Natural killer cell (primary cell): Measurements from ENCODE around the gene SLC12A7. TPM values are rescaled to one million over a fixed set of nuclear protein-coding genes. Genes with fewer than 3 reads are reported as not detected.

Experiments
- ATAC-seq, 3 donors: fragments of 150-1000 bp in 2 of 3; fragments of 200-7000 bp in 1 of 3; cut with Tn5 transposase; 1 replicate in 1 of 3; 2 replicates in 2 of 3; pipeline ENCODE4 v1.10.0; 2021; ENCODE audit warnings: mild to moderate bottlenecking in 2 of 3, moderate library complexity in 2 of 3
- DNase-seq, 2 donors: peaks; one replicate each; pipeline versions ENCODE4 v3.0.0 to v3.0.0-alpha.2; 2013 to 2021; ENCODE audit warnings: mixed read lengths in 1 of 2
- H3K27ac ChIP-seq: one replicate; pipeline ENCODE4 v1.5.1; 2013; ENCODE audit warnings: mild to moderate bottlenecking, low read length
- H3K27me3 ChIP-seq: one replicate; pipeline ENCODE4 v1.6.1; 2013; ENCODE audit warnings: low read length; ENCODE audit not compliant: control insufficient read depth, insufficient read depth
- H3K36me3 ChIP-seq: one replicate; pipeline ENCODE4 v1.6.1; 2013; ENCODE audit warnings: low read length; ENCODE audit not compliant: control insufficient read depth, insufficient read depth
- H3K4me1 ChIP-seq: one replicate; pipeline ENCODE4 v1.6.1; 2013; ENCODE audit warnings: low read length; ENCODE audit not compliant: control insufficient read depth, insufficient read depth
- H3K4me3 ChIP-seq: one replicate; pipeline ENCODE4 v1.5.1; 2013; ENCODE audit warnings: low read length
- H3K9me3 ChIP-seq: one replicate; pipeline ENCODE4 v1.6.1; 2013; ENCODE audit warnings: low read length; ENCODE audit not compliant: control insufficient read depth, insufficient read depth
- H3K27ac Mint-ChIP-seq, 2 donors: one replicate each; pipeline ENCODE4 v1.8.0; 2022; ENCODE audit warnings: mild to moderate bottlenecking in 2 of 2, mixed read lengths in 2 of 2, moderate library complexity in 1 of 2
- H3K27me3 Mint-ChIP-seq, 2 donors: one replicate each; pipeline ENCODE4 v1.8.0; 2022; ENCODE audit warnings: low read depth in 2 of 2, mixed read lengths in 2 of 2
- H3K36me3 Mint-ChIP-seq: one replicate; pipeline ENCODE4 v1.8.0; 2022; ENCODE audit warnings: mixed read lengths
- H3K4me1 Mint-ChIP-seq, 2 donors: one replicate each; pipeline ENCODE4 v1.8.0; 2022; ENCODE audit warnings: mixed read lengths in 2 of 2
- H3K4me3 Mint-ChIP-seq: one replicate; pipeline ENCODE4 v1.8.0; 2022; ENCODE audit warnings: mild to moderate bottlenecking, moderate library complexity, mixed read lengths
- H3K9me3 Mint-ChIP-seq, 2 donors: one replicate each; pipeline ENCODE4 v1.8.0; 2022; ENCODE audit warnings: mixed read lengths in 2 of 2
- WGBS: methylation state at CpG from one replicate; pipeline ENCODE4 v1.1.7; 2013; ENCODE audit warnings: missing lambda C conversion rate; ENCODE audit not compliant: insufficient coverage; 5-methylcytosine and 5-hydroxymethylcytosine counted together
- intact Hi-C: fragments of 100-400 bp; cut with micrococcal nuclease; formaldehyde crosslinking; loops from one replicate; pipeline ENCODE4 v1.14.2; 2022
- total RNA-seq, 4 donors: library from RNA; stranded (reverse); fragments of 120-200 nt in 1 of 4; gene quantifications; one replicate each; pipeline versions ENCODE4 v1.2.3 to v1.2.4, GENCODE V29; 2013 to 2022
- TF ChIP-seq, protein P1 (sequence below): fragments of 200-600 bp; IDR thresholded peaks from one replicate; pipeline ENCODE4 v1.8.0; 2022; ENCODE audit warnings: antibody characterized with exemption

The SLC12A7 gene
- total RNA-seq, 3 donors from 2014 or later (not counting 1 experiment from before 2014, with no cell fraction given), result 53.2 to 92.5 (median 81.3) TPM

DNA sequence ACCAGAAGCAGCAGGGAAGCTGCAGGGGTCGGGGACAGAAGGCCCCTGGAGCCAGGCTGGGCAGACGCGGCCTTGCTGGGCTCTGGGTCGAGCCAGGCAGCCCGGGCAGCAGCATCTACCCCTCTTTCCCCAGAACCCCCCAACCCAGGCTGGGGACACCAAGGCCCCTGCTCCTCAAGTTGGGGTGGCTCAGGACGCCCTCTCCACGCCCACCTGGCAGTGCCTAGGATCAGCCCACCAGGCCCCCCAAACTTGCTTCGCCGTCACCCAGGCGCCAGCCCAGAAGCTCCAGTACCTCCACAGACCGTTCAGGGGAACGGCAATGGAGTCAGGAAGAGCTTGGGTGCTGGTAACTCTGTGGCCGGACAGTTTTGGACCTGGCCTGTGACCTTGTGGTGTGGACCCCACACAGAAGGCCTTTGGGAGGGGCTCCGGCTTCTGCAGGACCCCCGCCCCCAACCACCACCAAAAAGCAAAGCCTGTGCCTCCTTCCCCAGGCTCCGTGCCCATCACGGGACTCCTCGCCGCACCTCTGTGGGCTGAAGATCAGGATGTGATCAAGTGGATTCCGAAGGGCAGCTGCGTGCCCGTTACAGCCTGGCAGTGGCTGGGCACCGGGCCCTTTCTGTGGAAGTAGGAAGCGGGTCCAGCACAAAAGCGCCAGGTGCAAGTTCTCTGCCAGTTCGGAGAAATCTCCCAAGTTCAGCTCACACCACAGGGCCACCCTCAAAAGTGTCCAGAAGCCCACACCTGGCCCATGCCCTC lies 2.1 kb downstream of the SLC12A7 start:
- H3K4me1 ChIP-seq, result peaks cover 50% of the 10 kb centered on the region
- Mint-ChIP-seq H3K27ac (peak overlapping the region; percentile 80 to 99), H3K27me3 (no peaks in the 10 kb centered on the region), H3K36me3 (no peaks in the 10 kb centered on the region), H3K4me1 (peaks cover 23 to 57% of the 10 kb centered on the region in 2 donors), H3K4me3 (peak overlapping the region; percentile 95), H3K9me3 (no peaks in the 10 kb centered on the region)
- DNase-seq (no peak), ATAC-seq (no peak)
- H3K36me3 ChIP-seq, result no peaks in the 10 kb centered on the region
- H3K27ac ChIP-seq, result peak overlapping the region; percentile 72
- no peaks in the 10 kb centered on the region for H3K27me3 ChIP-seq
- TF ChIP-seq, protein P1, sequence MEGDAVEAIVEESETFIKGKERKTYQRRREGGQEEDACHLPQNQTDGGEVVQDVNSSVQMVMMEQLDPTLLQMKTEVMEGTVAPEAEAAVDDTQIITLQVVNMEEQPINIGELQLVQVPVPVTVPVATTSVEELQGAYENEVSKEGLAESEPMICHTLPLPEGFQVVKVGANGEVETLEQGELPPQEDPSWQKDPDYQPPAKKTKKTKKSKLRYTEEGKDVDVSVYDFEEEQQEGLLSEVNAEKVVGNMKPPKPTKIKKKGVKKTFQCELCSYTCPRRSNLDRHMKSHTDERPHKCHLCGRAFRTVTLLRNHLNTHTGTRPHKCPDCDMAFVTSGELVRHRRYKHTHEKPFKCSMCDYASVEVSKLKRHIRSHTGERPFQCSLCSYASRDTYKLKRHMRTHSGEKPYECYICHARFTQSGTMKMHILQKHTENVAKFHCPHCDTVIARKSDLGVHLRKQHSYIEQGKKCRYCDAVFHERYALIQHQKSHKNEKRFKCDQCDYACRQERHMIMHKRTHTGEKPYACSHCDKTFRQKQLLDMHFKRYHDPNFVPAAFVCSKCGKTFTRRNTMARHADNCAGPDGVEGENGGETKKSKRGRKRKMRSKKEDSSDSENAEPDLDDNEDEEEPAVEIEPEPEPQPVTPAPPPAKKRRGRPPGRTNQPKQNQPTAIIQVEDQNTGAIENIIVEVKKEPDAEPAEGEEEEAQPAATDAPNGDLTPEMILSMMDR, result no peak
- 86% methylated on average over 26 of the region's 26 CpGs for WGBS
- H3K4me3 ChIP-seq, result peak overlapping the region; percentile 86
- H3K9me3 ChIP-seq, result no peaks in the 10 kb centered on the region
- intact Hi-C loops, result loop anchor here (5.0 to 10.0 kb wide), 2 partner anchors 43 to 405 kb away; no protein-coding TSS in a partner anchor

DNA sequence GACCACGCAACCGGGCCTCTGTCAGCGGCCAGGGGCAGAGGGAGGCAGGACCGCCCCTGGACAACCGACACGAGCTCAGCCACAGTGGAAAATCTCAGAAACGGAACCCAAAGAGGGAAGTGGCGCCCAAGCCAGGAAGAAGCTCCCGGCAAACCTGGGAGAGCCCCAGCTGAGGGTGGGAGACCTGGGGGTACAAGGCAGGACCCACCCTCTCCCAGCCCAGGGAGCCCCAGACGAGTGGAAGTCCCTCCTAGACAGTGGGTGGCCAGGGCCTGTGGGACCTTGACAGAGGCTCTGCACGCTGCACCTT lies 3.0 kb downstream of the SLC12A7 start:
- Mint-ChIP-seq H3K27ac (peak overlapping the region in 1 of 2 donors; percentile 99), H3K4me3 (peak overlapping the region; percentile 28), H3K4me1 (peaks cover 28 to 66% of the 10 kb centered on the region in 2 donors), H3K9me3 (no peaks in the 10 kb centered on the region), H3K36me3 (no peaks in the 10 kb centered on the region), H3K27me3 (no peaks in the 10 kb centered on the region)
- H3K9me3 ChIP-seq, result no peaks in the 10 kb centered on the region
- H3K36me3 ChIP-seq, result no peaks in the 10 kb centered on the region
- H3K4me1 ChIP-seq, result peaks cover 59% of the 10 kb centered on the region
- TF ChIP-seq, protein P1, result no peak
- no peak overlapping the region for H3K4me3 ChIP-seq
- 51% methylated on average over 11 of the region's 11 CpGs for WGBS
- peak overlapping the region; percentile 16 for H3K27ac ChIP-seq
- H3K27me3 ChIP-seq, result no peaks in the 10 kb centered on the region
- intact Hi-C loops, result loop anchor here (5.0 to 10.0 kb wide), 2 partner anchors 43 to 406 kb away; no protein-coding TSS in a partner anchor
- DNase-seq, result no peak
- ATAC-seq, result no peak

DNA sequence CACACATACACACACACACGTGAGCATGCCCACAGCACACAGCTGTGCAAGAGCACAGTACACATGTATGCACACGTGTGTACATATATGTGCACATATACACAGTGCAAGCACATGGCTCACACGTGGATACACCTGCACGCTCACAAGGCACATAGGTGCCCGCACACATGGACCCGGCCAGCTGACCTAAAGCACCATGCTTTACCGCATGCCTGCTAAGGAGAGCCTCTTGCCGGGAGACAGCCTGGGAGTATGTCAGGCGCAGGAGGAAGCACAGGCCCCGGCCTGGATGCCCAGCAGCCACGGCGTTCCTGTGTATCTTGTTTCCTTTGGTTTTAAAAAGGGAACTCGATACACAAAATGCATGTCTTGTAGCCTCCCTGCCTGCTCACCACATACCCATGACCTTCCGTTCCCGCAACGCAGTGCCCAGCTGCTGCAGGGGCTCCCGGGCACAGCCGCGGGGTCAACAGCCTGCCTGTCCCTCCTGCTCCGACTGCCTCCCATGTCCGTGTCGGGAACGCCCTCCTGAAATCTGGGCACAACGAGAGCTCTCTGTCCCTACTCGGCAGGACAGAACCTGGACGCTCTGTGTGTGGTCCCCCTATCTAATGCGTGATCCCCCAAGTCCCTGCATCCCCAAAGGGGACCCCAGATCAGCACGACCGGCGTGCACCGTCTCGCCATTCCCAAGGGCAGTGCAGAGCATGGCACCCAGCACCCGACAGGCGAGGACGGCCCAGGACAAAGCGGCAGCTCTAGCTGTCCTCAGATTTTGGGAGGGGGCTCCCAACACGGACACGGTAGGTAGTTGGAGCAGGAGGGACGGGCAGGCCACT lies 3.6 kb downstream of the SLC12A7 start:
- Mint-ChIP-seq H3K4me3 (peak overlapping the region; percentile 37), H3K27me3 (no peaks in the 10 kb centered on the region), H3K36me3 (no peaks in the 10 kb centered on the region), H3K9me3 (no peaks in the 10 kb centered on the region), H3K4me1 (peaks cover 33 to 72% of the 10 kb centered on the region in 2 donors), H3K27ac (peak overlapping the region; percentile 85 to 99)
- DNase-seq (no peak), ATAC-seq (no peak)
- TF ChIP-seq, protein P1, result no peak
- Histone ChIP-seq H3K4me3 (no peak overlapping the region), H3K27ac (peak overlapping the region; percentile 96), H3K27me3 (no peaks in the 10 kb centered on the region), H3K4me1 (peaks cover 63% of the 10 kb centered on the region), H3K36me3 (no peaks in the 10 kb centered on the region), H3K9me3 (no peaks in the 10 kb centered on the region)
- WGBS, result 46% methylated on average over 39 of the region's 39 CpGs
- intact Hi-C loops, result loop anchor here (5.0 to 10.0 kb wide), 2 partner anchors 44 to 407 kb away; no protein-coding TSS in a partner anchor
